GM18505 (cell line): ENCODE results near the gene FAM241B.

Experiments used
- ATAC-seq: cut with Tn5 transposase; IDR thresholded peaks from one replicate; pipeline ENCODE4 v1.9.1; 2021; ENCODE audit not compliant: unreplicated experiment
- POLR2A ChIP-seq: IDR thresholded peaks from 4 replicates; pipeline ENCODE4 v1.6.1; 2011; ENCODE audit warnings: borderline replicate concordance; ENCODE audit not compliant: insufficient read depth, insufficient read length; ENCODE audit errors: extremely low read depth

The FAM241B gene, protein sequence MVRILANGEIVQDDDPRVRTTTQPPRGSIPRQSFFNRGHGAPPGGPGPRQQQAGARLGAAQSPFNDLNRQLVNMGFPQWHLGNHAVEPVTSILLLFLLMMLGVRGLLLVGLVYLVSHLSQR

DNA sequence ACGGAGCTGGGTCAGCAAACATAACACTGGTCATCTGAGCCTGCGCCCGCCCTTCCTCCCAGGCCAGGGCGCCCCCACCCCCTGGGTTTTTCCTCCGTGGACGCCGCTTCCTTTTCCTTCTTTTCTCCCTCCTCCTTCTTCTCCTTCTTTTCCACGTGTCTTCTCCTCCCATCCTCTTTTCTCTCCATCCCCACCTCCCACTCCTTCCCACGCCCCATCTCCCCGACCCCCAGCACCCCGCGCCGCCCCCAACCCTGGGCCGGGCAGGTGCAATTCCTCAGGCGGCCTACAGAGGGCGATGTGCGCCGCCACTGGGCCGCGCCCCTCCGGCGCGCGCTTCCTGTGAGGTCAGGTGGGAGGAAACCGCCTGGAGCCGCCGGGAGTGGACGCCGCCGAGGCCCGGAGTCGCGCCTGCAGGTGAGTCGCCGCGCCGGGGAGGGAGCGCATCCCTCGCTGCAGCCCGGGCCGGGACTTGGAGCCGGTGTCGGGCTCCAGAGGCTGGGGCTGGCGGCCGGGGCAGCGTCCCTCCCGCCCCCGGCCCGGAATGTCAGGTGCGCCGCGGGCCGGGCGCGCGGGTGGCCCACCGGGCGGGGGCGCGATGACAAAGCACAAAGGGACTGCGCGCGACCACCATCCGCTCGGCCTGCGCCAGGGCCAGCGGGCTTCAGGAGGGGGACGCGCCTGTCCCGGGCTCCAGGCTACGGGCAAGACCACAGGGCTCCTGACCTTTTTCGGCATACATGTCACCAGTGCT, at the start of gene FAM241B:
FAM241B (plus strand) TSS at position 351 of the 754 bp plus-strand sequence. CDS start 1,497 bp downstream, outside the sequence.
- ATAC-seq = no peak
- no peak for TF ChIP-seq POLR2A

DNA sequence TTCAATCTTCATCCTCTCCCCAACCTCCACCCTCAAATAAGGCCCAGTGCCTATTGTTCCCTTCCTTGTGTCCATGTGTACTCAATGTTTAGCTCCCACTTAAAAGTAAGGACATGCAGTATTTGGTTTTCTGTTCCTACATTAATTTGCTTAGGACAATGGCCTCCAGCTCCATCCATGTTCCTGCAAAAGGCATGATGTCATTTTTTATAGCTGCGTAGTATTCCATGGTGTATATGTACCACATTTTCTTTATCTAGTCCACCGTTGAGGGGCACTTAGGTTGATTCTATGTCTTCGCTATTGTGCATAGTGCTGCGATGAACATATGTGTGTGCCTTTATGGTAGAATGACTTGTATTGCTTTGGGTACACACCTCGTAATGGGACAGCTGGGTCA, 49.6 kb upstream of the FAM241B start:
- no peak for ATAC-seq
- no peak for TF ChIP-seq POLR2A

GRCh38 chr10:69583106-69583505, 46.9 kb upstream of the FAM241B start:
- ATAC-seq = no peak

DNA sequence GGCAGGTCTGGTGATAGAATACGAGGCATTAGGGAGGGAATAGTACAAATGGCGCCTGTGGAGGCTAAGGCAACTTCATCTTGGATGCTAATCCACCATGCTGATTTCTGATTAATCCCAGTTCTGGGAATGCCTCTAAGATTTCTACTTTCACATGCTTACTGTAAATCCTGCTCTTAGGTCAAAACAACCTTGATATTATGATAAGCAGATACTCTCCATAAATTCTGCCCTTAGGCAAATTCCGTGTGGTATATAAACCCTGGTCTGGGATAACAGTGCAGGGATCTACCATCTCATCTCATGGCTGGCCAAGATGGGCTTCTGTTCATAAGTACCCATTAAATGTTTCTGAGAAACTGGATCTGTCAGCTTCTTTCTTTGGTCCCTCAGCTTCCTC, 45.4 kb upstream of the FAM241B start:
- no peak for ATAC-seq

More at GRCh38 chr10:69583106-69583505, 46.9 kb upstream of the FAM241B start:
- no peak for TF ChIP-seq POLR2A

DNA sequence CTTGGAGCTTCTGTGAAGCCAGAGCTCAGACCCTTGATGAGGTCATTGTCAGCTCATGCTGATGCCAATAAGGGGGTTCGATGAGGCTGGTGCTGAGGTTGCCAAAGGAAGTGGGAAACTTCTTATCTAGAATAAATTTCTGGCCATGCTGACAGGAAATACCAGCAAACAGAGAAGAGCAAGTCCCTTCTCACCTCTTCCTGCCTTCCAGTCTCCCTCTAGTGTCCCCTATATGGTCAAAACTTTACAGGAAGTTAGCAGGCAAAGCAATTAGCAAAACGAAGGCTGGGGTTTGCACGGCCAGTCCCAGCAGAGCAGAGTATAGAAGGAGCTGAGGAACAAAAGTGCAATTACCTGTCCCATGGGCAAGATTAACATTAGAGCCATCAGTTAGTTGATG, 41.7 kb upstream of the FAM241B start:
- TF ChIP-seq POLR2A = no peak
- no peak for ATAC-seq

More for the DNA sequence above, 45.4 kb upstream of the FAM241B start:
- no peak for TF ChIP-seq POLR2A

DNA sequence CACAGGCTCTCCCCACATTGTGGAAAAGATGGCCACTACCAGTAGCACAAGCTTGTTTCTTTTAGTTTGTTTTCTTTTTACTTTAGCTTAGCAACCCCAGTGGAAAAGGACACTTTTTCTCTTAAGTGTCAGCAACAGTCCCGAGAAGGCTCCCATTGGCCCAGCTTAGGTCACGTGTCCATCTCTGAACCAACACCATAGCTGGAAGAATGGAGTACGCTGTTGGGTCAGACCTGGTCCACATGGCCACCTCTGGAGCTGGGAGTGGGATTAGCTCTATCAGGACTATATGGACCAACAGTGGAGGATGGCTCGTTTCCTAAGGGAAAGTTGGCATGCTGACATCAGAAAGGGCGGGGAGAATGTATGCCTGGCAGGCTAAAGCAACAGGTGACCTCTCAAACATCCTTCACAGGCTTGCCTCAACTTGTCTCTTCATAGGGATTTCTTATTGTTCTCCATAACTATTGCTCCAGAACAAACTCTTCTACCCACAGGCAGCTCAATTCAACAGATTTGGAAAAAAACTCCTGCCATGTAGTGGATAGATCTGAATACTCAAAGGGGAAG, 29.2 kb upstream of the FAM241B start:
- TF ChIP-seq POLR2A = no peak
- ATAC-seq = no peak

GRCh38 chr10:69609077-69609476, 21.0 kb upstream of the FAM241B start:
- TF ChIP-seq POLR2A = no peak
- ATAC-seq = no peak

GRCh38 chr10:69612760-69613159, 17.3 kb upstream of the FAM241B start:
- TF ChIP-seq POLR2A = no peak
- no peak for ATAC-seq

- TF ChIP-seq POLR2A = no peak
These were observed 15.9 kb upstream of the FAM241B start for GRCh38 chr10:69614130-69614529.

DNA sequence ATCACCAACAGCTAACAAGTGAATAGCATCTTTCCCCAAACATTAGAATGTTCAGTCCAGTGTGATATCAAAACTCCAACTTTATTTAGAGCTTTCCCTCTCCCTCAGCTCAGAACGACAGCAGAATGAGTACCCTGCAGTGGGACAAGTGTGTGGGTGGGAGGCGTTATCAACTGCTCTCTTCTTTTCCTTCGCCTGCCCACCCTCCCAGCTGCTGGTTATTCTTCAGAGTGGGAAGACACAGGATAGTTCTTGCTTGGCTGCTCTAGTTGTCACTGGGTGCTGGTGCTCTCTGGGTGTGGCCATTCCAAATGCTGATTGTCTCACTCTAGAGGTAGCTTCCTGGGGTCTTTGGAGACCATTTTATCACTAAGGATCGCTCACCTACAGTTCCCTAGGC, 13.7 kb upstream of the FAM241B start:
- no peak for TF ChIP-seq POLR2A
- ATAC-seq = no peak

More at GRCh38 chr10:69614130-69614529, 15.9 kb upstream of the FAM241B start:
- no peak for ATAC-seq

- ATAC-seq = no peak
- TF ChIP-seq POLR2A = no peak
These were observed 11.3 kb upstream of the FAM241B start for GRCh38 chr10:69618746-69619145.

DNA sequence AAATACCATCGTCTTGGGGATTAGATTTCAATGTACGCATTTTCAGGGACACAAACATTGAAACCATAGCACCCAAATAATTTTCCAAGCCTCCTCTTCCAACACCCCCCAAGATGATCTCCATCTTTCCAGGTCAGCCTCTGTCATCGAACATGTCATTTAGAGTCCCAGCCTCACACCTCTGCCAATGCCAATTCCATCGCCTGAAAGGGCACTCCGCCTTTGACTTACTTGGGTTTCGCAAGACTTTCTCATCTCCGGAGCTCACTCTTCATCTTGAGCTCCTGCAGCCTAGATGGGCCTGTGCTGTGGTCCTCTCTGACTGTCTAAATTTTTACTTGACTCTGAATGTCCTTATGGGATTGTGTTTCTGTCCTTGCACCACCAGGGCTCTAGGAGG, 10.4 kb upstream of the FAM241B start:
- no peak for TF ChIP-seq POLR2A
- no peak for ATAC-seq

GRCh38 chr10:69620625-69621024, 9.4 kb upstream of the FAM241B start:
- ATAC-seq = no peak
- no peak for TF ChIP-seq POLR2A

- no peak for TF ChIP-seq POLR2A
- ATAC-seq = no peak
These were observed 5.7 kb upstream of the FAM241B start for GRCh38 chr10:69624245-69624786.
